ENCODE measurements around the gene PLEKHG1.

DNA sequence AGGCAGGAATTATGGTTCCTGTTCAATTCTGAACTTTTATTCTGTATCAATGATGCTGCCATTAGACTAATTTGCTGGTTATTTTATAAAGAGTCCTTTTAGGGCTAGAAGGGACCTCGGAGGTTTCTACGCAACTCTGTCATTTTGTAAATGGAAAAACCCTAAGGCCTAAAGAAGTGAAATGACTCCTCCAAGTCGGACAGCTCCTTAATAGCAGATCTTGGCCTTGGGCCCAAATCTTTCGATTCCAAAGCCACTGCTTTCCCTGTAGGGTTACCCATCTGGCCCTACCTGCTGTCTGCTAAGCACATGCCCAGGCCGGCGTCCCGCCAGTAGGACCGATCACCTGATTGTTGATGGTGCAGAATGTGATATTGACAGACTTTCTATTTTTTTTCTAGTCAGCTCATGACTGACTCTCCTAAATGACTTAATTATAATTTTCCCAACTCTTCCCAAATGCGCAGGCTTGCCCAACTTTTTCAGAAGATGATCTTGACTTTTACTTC is 40.2 kb downstream of the PLEKHG1 start:
- TF ChIP-seq, protein P1, sequence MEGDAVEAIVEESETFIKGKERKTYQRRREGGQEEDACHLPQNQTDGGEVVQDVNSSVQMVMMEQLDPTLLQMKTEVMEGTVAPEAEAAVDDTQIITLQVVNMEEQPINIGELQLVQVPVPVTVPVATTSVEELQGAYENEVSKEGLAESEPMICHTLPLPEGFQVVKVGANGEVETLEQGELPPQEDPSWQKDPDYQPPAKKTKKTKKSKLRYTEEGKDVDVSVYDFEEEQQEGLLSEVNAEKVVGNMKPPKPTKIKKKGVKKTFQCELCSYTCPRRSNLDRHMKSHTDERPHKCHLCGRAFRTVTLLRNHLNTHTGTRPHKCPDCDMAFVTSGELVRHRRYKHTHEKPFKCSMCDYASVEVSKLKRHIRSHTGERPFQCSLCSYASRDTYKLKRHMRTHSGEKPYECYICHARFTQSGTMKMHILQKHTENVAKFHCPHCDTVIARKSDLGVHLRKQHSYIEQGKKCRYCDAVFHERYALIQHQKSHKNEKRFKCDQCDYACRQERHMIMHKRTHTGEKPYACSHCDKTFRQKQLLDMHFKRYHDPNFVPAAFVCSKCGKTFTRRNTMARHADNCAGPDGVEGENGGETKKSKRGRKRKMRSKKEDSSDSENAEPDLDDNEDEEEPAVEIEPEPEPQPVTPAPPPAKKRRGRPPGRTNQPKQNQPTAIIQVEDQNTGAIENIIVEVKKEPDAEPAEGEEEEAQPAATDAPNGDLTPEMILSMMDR (IDR thresholded peaks at IDR 0.05; ENCODE audit: low read length): no peak
- no peak for TF ChIP-seq EZH2 (IDR thresholded peaks at IDR 0.05; ENCODE audit: borderline replicate concordance, low read length)
